Body of pancreas (tissue), 4 donors: ENCODE data around the gene MPZL1.

Experiments used
- CTCF ChIP-seq, 7 experiments: fragments of 450-650 bp in 4 of 7; fragments of 200-600 bp in 3 of 7; sonication (generic) in 3 of 7; IDR thresholded peaks; one replicate each; pipeline ENCODE4 v1.5.1; 2016 to 2019; ENCODE audit warnings: antibody characterized with exemption in 7 of 7
- POLR2A ChIP-seq, 3 donors: fragments of 450-650 bp; IDR thresholded peaks; one replicate each; pipeline ENCODE4 v1.6.1; 2016; ENCODE audit warnings: antibody characterized with exemption in 3 of 3, mild to moderate bottlenecking in 2 of 3

- TF ChIP-seq CTCF (IDR thresholded peaks at IDR 0.05): no peak
- TF ChIP-seq POLR2A (IDR thresholded peaks at IDR 0.05): no peak
These were observed 35.9 kb upstream of the MPZL1 start for GRCh38 chr1:167685844-167686243.
